Left lung (tissue), 10 donors: ENCODE measurements around the gene MAPK8IP3. TPM values are rescaled to one million over a fixed set of nuclear protein-coding genes. Genes with fewer than 3 reads are reported as not detected.

Experiments used
- ATAC-seq: fragments of 200-7000 bp; cut with Tn5 transposase; one replicate; pipeline ENCODE4 v1.9.1; 2020; ENCODE audit warnings: moderate library complexity
- DNase-seq, 4 donors: peaks; one replicate each; pipeline ENCODE4 v3.0.0-alpha.2; 2013 to 2020
- H3K27ac ChIP-seq, 2 donors: fragments of 200-600 bp; sonication (generic) in 1 of 2; one replicate each; pipeline versions ENCODE4 v1.5.0 to v1.8.0; 2020 to 2021
- H3K27me3 ChIP-seq, 2 donors: fragments of 200-600 bp; sonication (generic) in 1 of 2; one replicate each; pipeline versions ENCODE4 v1.5.0 to v1.8.0; 2020 to 2021
- H3K36me3 ChIP-seq, 2 donors: fragments of 200-600 bp; sonication (generic) in 1 of 2; one replicate each; pipeline versions ENCODE4 v1.5.0 to v1.8.0; 2020 to 2021
- H3K4me1 ChIP-seq, 2 donors: fragments of 200-600 bp; one replicate each; pipeline ENCODE4 v1.8.0; 2021
- H3K4me3 ChIP-seq, 2 donors: fragments of 200-600 bp; sonication (generic) in 1 of 2; one replicate each; pipeline versions ENCODE4 v1.5.0 to v1.8.0; 2020 to 2021; ENCODE audit warnings: mild to moderate bottlenecking in 1 of 2
- H3K9me3 ChIP-seq, 2 donors: fragments of 200-600 bp; sonication (generic) in 1 of 2; one replicate each; pipeline versions ENCODE4 v1.5.0 to v1.8.0; 2020 to 2021
- CTCF ChIP-seq, 2 donors: fragments of 200-600 bp; sonication (generic) in 1 of 2; IDR thresholded peaks; one replicate each; pipeline versions ENCODE4 v1.5.0 to v1.8.0; 2021; ENCODE audit warnings: antibody characterized with exemption in 2 of 2
- intact Hi-C, 2 donors: fragments of 100-400 bp; cut with DNase I; formaldehyde crosslinking; loops; one replicate each; pipeline versions ENCODE4 v1.11.2 to v1.14.2; 2022
- polyA plus RNA-seq, 6 donors: library from polyadenylated mRNA; unstranded; fragments of 120-200 nt; gene quantifications; one replicate each; pipeline ENCODE4 v1.2.1, GENCODE V29; 2013; ENCODE audit not compliant: insufficient read length in 6 of 6
- total RNA-seq, 2 donors: library from RNA; stranded (reverse); fragmentation: NEBNext Ultra II Directional; extraction: Animal tissue kit (Norgen Biotek cat#: 25700); gene quantifications; one replicate each; pipeline ENCODE4 v1.2.1, GENCODE V29; 2021
- donor health status: DM: no; HTN: yes; CAD: no.
- donor health status: DM: no; HTN: no; CAD: no.

Gene MAPK8IP3
- total and polyA plus RNA-seq, 8 donors, result 48.1 to 85.9 (median 64.0) TPM

GRCh38 chr16:1769402-1770300 is 63.7 kb downstream of the MAPK8IP3 start:
- no peaks in the 10 kb centered on the region for H3K9me3 ChIP-seq
- peak overlapping the region; percentile 62 to 93 for H3K27ac ChIP-seq
- TF ChIP-seq CTCF (IDR thresholded peaks at IDR 0.05), result no peak
- H3K4me3 ChIP-seq, result no peak overlapping the region
- ATAC-seq, result no peak
- intact Hi-C loops, result no loop called here
- H3K36me3 ChIP-seq, result peaks cover 0 to 50% of the 10 kb centered on the region in 2 donors
- peaks cover 23 to 39% of the 10 kb centered on the region in 2 donors for H3K4me1 ChIP-seq
- no peaks in the 10 kb centered on the region for H3K27me3 ChIP-seq
- DNase-seq, result no peak

GRCh38 chr16:1770328-1771187 is 64.6 kb downstream of the MAPK8IP3 start:
- H3K4me1 ChIP-seq, result peaks cover 24 to 47% of the 10 kb centered on the region in 2 donors
- peaks cover 0 to 49% of the 10 kb centered on the region in 2 donors for H3K36me3 ChIP-seq
- intact Hi-C loops, result no loop called here
- no peak for TF ChIP-seq CTCF (IDR thresholded peaks at IDR 0.05)
- peak overlapping the region; percentile 86 to 93 for H3K4me3 ChIP-seq
- ATAC-seq, result peak; percentile 7
- DNase-seq, result peak in 2 of 4 donors; percentile 40 to 61
- H3K9me3 ChIP-seq, result no peaks in the 10 kb centered on the region
- H3K27ac ChIP-seq, result peak overlapping the region; percentile 62 to 93
- no peaks in the 10 kb centered on the region for H3K27me3 ChIP-seq

- no peak for TF ChIP-seq CTCF (IDR thresholded peaks at IDR 0.05)
- DNase-seq, result peak; percentile 60 to 97 (median 74)
- intact Hi-C loops, result no loop called here
These were observed 65.3 kb downstream of the MAPK8IP3 start, which contains the start of gene NME3 for GRCh38 chr16:1771188-1771863. TSS of gene NME3 (minus strand) at chr16:1771543. CDS start at chr16:1771534, 9 bp downstream.

GRCh38 chr16:1771864-1772361 is 65.9 kb downstream of the MAPK8IP3 start:
- H3K27ac ChIP-seq, result peak overlapping the region; percentile 89 to 93
- H3K9me3 ChIP-seq, result no peaks in the 10 kb centered on the region
- no peaks in the 10 kb centered on the region for H3K27me3 ChIP-seq
- TF ChIP-seq CTCF (IDR thresholded peaks at IDR 0.05), result no peak
- H3K4me1 ChIP-seq, result peaks cover 24 to 47% of the 10 kb centered on the region in 2 donors
- H3K4me3 ChIP-seq, result peak overlapping the region; percentile 86 to 93
- ATAC-seq (no peak), DNase-seq (no peak)
- H3K36me3 ChIP-seq, result peaks cover 0 to 49% of the 10 kb centered on the region in 2 donors
- intact Hi-C loops, result no loop called here

More at GRCh38 chr16:1771188-1771863, 65.3 kb downstream of the MAPK8IP3 start, which contains the start of gene NME3:
- Histone ChIP-seq H3K9me3 (no peaks in the 10 kb centered on the region), H3K27ac (peak within 1 kb of the TSS; percentile 89 to 93), H3K4me3 (peak within 1 kb of the TSS; percentile 86 to 93), H3K4me1 (peaks cover 24 to 47% of the 10 kb centered on the region in 2 donors), H3K36me3 (peaks cover 0 to 49% of the 10 kb centered on the region in 2 donors), H3K27me3 (no peaks in the 10 kb centered on the region)
- peak; percentile 54 for ATAC-seq
